ENCODE data around the gene KRTAP5-3. TPM values are rescaled to one million over a fixed set of nuclear protein-coding genes. Genes with fewer than 3 reads are reported as not detected.

KRTAP5-3 gene
- total RNA-seq, 1 experiment from 2014 or later = not detected

DNA sequence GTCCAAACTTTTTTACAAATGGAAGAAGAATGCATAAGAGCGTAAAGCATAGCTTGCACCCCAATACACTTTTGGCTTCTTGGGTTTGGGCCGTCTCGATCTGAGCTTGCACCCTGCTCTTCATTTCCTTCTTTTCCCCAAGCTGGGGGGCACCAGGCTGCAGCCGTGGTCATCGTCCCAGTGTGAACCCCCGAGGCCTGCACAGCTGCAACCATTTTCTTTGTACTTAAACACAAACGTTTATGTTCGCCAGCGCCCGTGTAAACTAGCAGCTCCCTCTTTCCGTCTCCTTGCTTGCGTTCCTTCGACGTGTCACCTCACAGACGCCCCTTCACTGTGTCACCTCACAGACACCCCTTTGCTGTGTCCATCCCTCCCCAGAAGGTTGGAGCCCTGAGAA is 31.4 kb upstream of the KRTAP5-3 start:
- no peak for DNase-seq
- Histone ChIP-seq H3K4me2 (ENCODE audit: low read depth, low read length, poor library complexity, severe bottlenecking) (no peak overlapping the region), H3K9ac (ENCODE audit: low read length) (no peak overlapping the region), H3K4me1 (ENCODE audit: low read length) (no peaks in the 10 kb centered on the region), H3K9me3 (ENCODE audit: low read length) (no peaks in the 10 kb centered on the region), H3K4me3 (ENCODE audit: low read length) (no peak overlapping the region), H3K36me3 (ENCODE audit: insufficient read depth, low read length) (no peaks in the 10 kb centered on the region), H3K79me2 (ENCODE audit: low read length) (no peaks in the 10 kb centered on the region), H3K27me3 (ENCODE audit: low read length) (no peaks in the 10 kb centered on the region), H4K20me1 (ENCODE audit: insufficient read depth, low read depth, low read length) (no peaks in the 10 kb centered on the region), H3K9me2 (replicated peaks; ENCODE audit: insufficient read depth, low read length) (no peaks in the 10 kb centered on the region), H2AFZ (ENCODE audit: low read length) (no peak overlapping the region), H3K27ac (ENCODE audit: low read length) (no peak overlapping the region)

DNA sequence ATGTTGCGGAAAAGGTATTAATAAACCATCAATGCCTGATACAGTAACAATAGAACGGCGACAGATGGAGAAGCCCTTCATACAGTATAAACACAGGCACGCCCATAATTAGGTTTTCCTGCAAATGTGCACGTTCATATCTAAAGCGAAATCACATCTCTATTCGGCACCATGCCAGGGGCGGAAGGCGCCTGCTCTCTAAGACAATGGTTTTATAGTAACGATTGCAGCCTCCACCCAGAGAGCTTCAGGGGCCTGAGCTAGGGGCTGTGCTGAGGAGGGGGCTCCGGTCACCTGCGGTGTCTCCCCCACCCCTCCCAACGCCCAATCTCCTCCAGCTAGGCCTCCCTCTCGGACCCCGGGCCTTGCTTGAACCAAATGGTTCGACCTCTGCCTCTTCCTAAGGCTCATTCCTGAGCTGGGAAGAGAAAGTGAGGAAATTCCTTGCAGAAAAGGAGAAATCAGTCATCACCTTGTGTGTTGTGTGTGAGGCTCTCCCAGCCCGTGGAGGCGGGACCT is 30.9 kb upstream of the KRTAP5-3 start:
- Histone ChIP-seq H3K4me2 (ENCODE audit: low read depth, low read length, poor library complexity, severe bottlenecking) (no peak overlapping the region), H3K9ac (ENCODE audit: low read length) (no peak overlapping the region), H3K79me2 (ENCODE audit: low read length) (no peaks in the 10 kb centered on the region), H4K20me1 (ENCODE audit: insufficient read depth, low read depth, low read length) (no peaks in the 10 kb centered on the region), H3K4me1 (ENCODE audit: low read length) (no peaks in the 10 kb centered on the region), H3K9me3 (ENCODE audit: low read length) (no peaks in the 10 kb centered on the region), H3K27ac (ENCODE audit: low read length) (no peak overlapping the region), H3K4me3 (ENCODE audit: low read length) (no peak overlapping the region), H3K9me2 (replicated peaks; ENCODE audit: insufficient read depth, low read length) (no peaks in the 10 kb centered on the region), H3K36me3 (ENCODE audit: insufficient read depth, low read length) (no peaks in the 10 kb centered on the region), H2AFZ (ENCODE audit: low read length) (no peak overlapping the region), H3K27me3 (ENCODE audit: low read length) (no peaks in the 10 kb centered on the region)
- no peak for DNase-seq

DNA sequence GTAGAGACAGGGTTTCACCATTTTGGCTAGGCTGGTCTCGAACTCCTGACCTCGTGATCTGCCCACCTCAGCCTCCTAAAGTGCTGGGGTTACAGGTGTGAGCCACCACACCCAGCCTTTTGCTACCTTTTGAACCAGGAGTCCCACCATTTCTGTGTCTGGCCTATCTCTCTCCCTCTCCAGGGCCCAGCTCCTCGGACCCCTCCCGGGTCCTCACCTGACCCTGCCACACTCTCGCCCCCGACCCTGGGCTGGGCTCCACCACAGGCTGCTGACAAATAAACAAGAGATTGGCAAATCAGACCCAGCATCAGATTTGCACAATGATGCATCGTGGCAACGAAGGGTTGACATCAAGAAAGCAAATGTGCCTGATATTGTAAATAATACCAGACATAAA is 30.1 kb upstream of the KRTAP5-3 start:
- Histone ChIP-seq H3K27ac (ENCODE audit: low read length) (no peak overlapping the region), H3K9me3 (ENCODE audit: low read length) (no peaks in the 10 kb centered on the region), H3K27me3 (ENCODE audit: low read length) (no peaks in the 10 kb centered on the region), H3K4me2 (ENCODE audit: low read depth, low read length, poor library complexity, severe bottlenecking) (no peak overlapping the region), H3K9me2 (replicated peaks; ENCODE audit: insufficient read depth, low read length) (no peaks in the 10 kb centered on the region), H4K20me1 (ENCODE audit: insufficient read depth, low read depth, low read length) (no peaks in the 10 kb centered on the region), H2AFZ (ENCODE audit: low read length) (no peak overlapping the region), H3K4me3 (ENCODE audit: low read length) (no peak overlapping the region), H3K36me3 (ENCODE audit: insufficient read depth, low read length) (no peaks in the 10 kb centered on the region), H3K4me1 (ENCODE audit: low read length) (no peaks in the 10 kb centered on the region), H3K9ac (ENCODE audit: low read length) (no peak overlapping the region), H3K79me2 (ENCODE audit: low read length) (no peaks in the 10 kb centered on the region)
- no peak for DNase-seq

DNA sequence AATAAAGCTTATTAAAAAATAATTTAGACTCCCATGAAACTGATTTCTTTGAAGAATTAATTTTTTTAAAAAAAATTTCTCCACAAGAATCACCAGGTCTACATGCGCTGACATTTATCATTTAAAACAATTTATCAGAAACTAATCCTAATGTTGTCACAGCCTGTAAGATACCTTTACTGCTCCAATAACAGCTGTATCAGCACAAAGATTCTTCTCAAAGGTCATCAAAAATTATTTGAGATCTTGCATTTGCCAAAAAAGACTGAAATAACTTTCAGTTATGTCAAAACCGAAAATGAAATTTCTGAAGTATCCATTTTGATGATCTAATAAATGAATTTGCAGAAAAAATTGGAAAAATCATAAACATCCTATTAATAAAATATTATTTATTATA is 29.4 kb upstream of the KRTAP5-3 start:
- H3K4me2 ChIP-seq (ENCODE audit: low read depth, low read length, poor library complexity, severe bottlenecking) = no peak overlapping the region
- H3K4me1 ChIP-seq (ENCODE audit: low read length) = no peaks in the 10 kb centered on the region
- H3K9me2 ChIP-seq (replicated peaks; ENCODE audit: insufficient read depth, low read length) = no peaks in the 10 kb centered on the region
- H4K20me1 ChIP-seq (ENCODE audit: insufficient read depth, low read depth, low read length) = no peaks in the 10 kb centered on the region
- no peak overlapping the region for H3K27ac ChIP-seq (ENCODE audit: low read length)
- no peaks in the 10 kb centered on the region for H3K27me3 ChIP-seq (ENCODE audit: low read length)
- H3K9me3 ChIP-seq (ENCODE audit: low read length) = no peaks in the 10 kb centered on the region
- H2AFZ ChIP-seq (ENCODE audit: low read length) = no peak overlapping the region
- H3K4me3 ChIP-seq (ENCODE audit: low read length) = no peak overlapping the region
- no peaks in the 10 kb centered on the region for H3K36me3 ChIP-seq (ENCODE audit: insufficient read depth, low read length)
- no peak for DNase-seq
- no peak overlapping the region for H3K9ac ChIP-seq (ENCODE audit: low read length)
- H3K79me2 ChIP-seq (ENCODE audit: low read length) = no peaks in the 10 kb centered on the region

DNA sequence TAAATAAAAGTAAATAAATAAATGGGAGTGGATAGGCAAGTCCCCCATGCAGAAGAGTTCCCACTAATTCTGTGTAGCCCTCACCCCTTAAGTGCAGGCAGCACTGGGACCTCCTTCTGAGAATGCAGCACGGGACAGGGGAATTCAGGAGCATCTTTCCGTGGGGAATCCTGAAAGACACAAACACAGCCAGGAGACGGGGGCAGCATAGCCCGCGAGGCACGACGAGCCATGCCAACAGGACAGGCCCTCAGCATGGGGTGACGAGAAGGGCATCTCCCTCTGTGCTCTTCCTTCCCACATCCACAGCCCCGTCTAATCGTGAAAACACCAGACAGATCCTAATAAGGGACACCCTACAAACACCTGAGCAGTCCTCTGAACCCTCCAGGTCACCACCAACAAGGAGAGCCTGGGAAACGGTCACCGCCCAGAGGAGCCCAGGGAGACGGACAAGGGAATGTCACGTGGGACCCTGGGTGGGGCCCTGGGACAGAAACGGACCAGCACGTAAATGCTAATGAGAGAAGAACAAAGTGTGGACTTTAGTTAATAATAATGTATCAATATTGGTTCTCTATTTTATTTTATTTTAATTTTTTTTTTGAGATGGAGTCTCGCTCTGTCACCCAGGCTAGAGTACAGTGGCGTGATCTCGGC is 28.2 kb upstream of the KRTAP5-3 start:
- Histone ChIP-seq H3K79me2 (ENCODE audit: low read length) (no peaks in the 10 kb centered on the region), H3K27me3 (ENCODE audit: low read length) (no peaks in the 10 kb centered on the region), H2AFZ (ENCODE audit: low read length) (no peak overlapping the region), H3K27ac (ENCODE audit: low read length) (no peak overlapping the region), H3K4me1 (ENCODE audit: low read length) (no peaks in the 10 kb centered on the region), H3K9ac (ENCODE audit: low read length) (no peak overlapping the region), H3K4me2 (ENCODE audit: low read depth, low read length, poor library complexity, severe bottlenecking) (no peak overlapping the region), H3K4me3 (ENCODE audit: low read length) (no peak overlapping the region), H3K9me2 (replicated peaks; ENCODE audit: insufficient read depth, low read length) (no peaks in the 10 kb centered on the region), H3K9me3 (ENCODE audit: low read length) (no peaks in the 10 kb centered on the region), H4K20me1 (ENCODE audit: insufficient read depth, low read depth, low read length) (no peaks in the 10 kb centered on the region), H3K36me3 (ENCODE audit: insufficient read depth, low read length) (no peaks in the 10 kb centered on the region)
- DNase-seq = no peak

DNA sequence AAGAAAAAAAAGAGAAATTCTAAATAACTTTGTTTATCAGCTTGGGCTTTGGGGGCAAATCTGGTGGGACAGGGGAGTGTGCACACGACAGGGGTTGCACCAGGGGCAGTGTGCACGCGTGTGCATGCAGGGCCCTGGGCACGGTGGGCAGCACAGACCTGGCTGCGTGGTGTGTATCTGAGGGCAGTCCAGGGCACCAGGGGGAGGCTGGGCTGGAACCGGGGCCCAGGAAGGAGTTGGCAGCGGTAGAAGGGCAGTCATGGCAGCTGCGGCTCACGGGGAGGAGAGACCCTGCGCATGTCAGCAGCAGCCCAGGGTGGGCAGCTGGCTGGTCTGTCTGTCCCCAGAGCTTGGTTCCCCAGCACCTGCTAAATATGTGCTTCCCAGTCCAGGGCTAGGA is 25.6 kb upstream of the KRTAP5-3 start:
- Histone ChIP-seq H3K9me3 (ENCODE audit: low read length) (no peaks in the 10 kb centered on the region), H3K27ac (ENCODE audit: low read length) (no peak overlapping the region), H3K4me2 (ENCODE audit: low read depth, low read length, poor library complexity, severe bottlenecking) (no peak overlapping the region), H3K36me3 (ENCODE audit: insufficient read depth, low read length) (no peaks in the 10 kb centered on the region), H3K27me3 (ENCODE audit: low read length) (no peaks in the 10 kb centered on the region), H3K9me2 (replicated peaks; ENCODE audit: insufficient read depth, low read length) (no peaks in the 10 kb centered on the region), H2AFZ (ENCODE audit: low read length) (no peak overlapping the region), H3K79me2 (ENCODE audit: low read length) (no peaks in the 10 kb centered on the region), H3K9ac (ENCODE audit: low read length) (no peak overlapping the region), H4K20me1 (ENCODE audit: insufficient read depth, low read depth, low read length) (no peaks in the 10 kb centered on the region), H3K4me3 (ENCODE audit: low read length) (no peak overlapping the region), H3K4me1 (ENCODE audit: low read length) (no peaks in the 10 kb centered on the region)
- DNase-seq = no peak

DNA sequence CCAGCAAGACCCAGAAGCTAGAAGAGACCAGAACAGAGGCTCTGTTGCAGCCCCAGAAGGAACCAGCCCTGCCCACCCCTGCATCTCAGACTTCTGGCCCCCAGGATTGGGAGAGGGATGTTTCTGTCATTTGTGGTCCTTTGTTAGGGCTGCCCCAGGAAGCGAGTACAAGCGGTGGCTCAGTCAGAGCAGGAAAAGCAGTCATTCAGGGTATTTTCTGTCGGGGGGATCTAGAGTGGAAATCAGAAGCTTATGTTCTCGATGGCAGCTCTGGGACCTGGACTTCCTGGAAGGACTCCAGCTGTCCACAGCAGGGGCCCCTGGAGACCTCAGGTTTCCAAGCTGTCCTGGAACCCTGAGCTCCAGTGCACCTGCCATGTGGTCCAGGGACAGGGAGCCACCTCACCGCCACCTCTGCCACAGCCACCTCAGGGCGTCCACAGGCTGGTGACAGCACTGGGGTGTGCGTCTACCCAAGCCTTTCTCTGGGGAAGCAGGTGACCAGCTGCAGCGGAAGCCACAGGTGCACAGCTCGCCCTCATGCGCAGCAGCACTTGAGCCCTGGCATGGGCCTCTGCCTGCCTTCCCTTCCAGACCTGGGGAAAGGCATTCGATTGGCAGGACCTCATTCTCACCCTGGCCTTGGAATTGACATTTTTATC is 23.9 kb upstream of the KRTAP5-3 start:
- H4K20me1 ChIP-seq (ENCODE audit: insufficient read depth, low read depth, low read length) = no peaks in the 10 kb centered on the region
- no peaks in the 10 kb centered on the region for H3K9me3 ChIP-seq (ENCODE audit: low read length)
- H3K4me3 ChIP-seq (ENCODE audit: low read length) = no peak overlapping the region
- no peaks in the 10 kb centered on the region for H3K27me3 ChIP-seq (ENCODE audit: low read length)
- no peak overlapping the region for H2AFZ ChIP-seq (ENCODE audit: low read length)
- no peaks in the 10 kb centered on the region for H3K4me1 ChIP-seq (ENCODE audit: low read length)
- H3K79me2 ChIP-seq (ENCODE audit: low read length) = no peaks in the 10 kb centered on the region
- no peak overlapping the region for H3K9ac ChIP-seq (ENCODE audit: low read length)
- no peak for DNase-seq
- H3K9me2 ChIP-seq (replicated peaks; ENCODE audit: insufficient read depth, low read length) = no peaks in the 10 kb centered on the region
- H3K36me3 ChIP-seq (ENCODE audit: insufficient read depth, low read length) = no peaks in the 10 kb centered on the region
- no peak overlapping the region for H3K27ac ChIP-seq (ENCODE audit: low read length)
- no peak overlapping the region for H3K4me2 ChIP-seq (ENCODE audit: low read depth, low read length, poor library complexity, severe bottlenecking)

DNA sequence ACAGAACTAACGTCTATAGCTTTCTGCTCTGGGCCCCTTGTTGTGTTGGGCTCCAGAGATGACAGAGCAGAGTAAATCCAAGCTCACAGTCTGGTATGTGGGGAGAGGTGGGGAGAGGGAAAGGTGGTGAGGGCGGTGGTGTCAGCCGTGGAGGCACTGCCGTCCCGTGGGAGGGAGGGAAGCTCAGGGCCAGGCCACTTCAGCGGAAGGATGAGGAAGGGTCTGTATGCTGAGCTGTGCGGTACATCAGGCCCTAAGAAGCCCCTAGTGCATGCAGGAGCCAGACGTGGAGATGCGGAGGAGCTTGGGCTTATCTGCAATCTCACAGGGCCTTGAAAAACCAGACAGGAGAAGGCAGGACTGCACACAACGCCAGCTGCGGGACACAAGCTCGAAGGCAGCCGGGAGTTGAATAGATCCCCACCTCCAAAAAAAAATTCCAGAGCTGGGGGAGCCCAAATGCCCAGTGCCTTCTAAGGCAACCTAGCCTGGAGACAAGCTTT is 22.9 kb upstream of the KRTAP5-3 start:
- Histone ChIP-seq H4K20me1 (ENCODE audit: insufficient read depth, low read depth, low read length) (no peaks in the 10 kb centered on the region), H3K9ac (ENCODE audit: low read length) (no peak overlapping the region), H3K4me1 (ENCODE audit: low read length) (no peaks in the 10 kb centered on the region), H3K4me3 (ENCODE audit: low read length) (no peak overlapping the region), H3K79me2 (ENCODE audit: low read length) (no peaks in the 10 kb centered on the region), H3K36me3 (ENCODE audit: insufficient read depth, low read length) (no peaks in the 10 kb centered on the region), H3K27me3 (ENCODE audit: low read length) (no peaks in the 10 kb centered on the region), H3K4me2 (ENCODE audit: low read depth, low read length, poor library complexity, severe bottlenecking) (no peak overlapping the region), H2AFZ (ENCODE audit: low read length) (no peak overlapping the region), H3K27ac (ENCODE audit: low read length) (no peak overlapping the region), H3K9me2 (replicated peaks; ENCODE audit: insufficient read depth, low read length) (no peaks in the 10 kb centered on the region), H3K9me3 (ENCODE audit: low read length) (no peaks in the 10 kb centered on the region)
- no peak for DNase-seq
